HG03354 (cell line): ENCODE measurements around the gene SPOCD1.

ENCODE experiments used
- ATAC-seq: cut with Tn5 transposase; IDR thresholded peaks from one replicate; pipeline ENCODE4 v1.9.1; 2021; ENCODE audit warnings: mild to moderate bottlenecking; ENCODE audit not compliant: unreplicated experiment, poor library complexity, severe bottlenecking

Gene SPOCD1

DNA sequence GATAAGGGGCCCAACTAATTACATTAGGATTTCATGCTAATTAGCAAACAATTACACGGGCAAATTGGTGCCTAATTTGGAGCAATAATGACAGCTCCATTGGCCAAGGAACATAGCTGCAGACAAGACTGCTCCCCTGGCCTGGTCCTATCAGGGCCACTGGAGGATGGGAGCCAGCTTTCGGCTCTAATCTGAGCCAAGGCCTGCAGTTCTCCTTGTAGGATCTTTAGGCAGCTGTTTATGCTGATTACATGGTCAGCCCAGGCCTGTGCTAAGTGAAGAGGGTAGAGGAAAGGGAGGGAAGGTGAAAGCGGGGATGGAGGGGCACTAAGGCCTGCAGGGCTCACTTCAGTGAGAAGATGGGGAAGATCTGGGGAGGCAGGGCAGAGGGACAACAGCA, 39.3 kb downstream of the SPOCD1 start:
- ATAC-seq = no peak

DNA sequence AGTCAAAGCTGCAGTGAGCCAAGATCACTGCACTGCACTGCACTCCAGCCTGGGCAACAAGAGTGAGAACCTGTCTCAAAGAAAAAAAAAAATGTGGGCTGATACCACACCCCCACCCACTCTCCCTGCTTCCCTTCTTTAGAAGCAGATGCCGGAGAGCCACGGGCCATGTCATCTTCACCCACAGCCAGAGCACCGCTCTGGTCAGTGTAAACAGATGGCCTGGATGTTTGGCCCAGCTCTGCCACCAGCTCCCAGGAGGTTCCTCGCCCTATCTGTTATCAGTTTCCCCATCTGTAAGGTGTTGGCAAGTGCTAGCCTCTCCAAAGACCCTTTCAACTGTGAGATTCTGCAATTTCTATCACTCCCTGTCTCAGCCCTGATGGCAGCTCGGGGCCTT, 39.8 kb downstream of the SPOCD1 start:
- no peak for ATAC-seq

GRCh38 chr1:31775210-31775999, 40.4 kb downstream of the SPOCD1 start:
- no peak for ATAC-seq

DNA sequence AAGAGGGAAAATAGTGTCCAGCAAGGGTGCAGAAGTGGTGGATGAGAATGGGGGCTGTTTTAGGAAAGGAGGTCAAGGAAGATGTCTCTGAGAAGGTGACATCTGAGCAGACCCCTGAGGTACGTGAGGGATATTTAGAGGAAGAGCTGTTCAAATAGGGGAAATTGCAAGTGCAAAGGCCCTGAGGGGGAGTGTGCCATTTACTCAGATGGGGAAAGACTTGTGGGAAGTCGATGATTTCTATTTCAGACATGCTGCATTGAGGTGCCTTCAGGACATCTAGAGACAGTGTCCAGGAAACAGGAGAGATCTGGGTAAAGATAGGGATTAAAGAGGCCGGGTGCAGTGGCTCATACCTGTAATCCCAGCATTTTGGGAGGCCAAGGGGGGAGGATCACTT, 41.3 kb downstream of the SPOCD1 start:
- no peak for ATAC-seq

DNA sequence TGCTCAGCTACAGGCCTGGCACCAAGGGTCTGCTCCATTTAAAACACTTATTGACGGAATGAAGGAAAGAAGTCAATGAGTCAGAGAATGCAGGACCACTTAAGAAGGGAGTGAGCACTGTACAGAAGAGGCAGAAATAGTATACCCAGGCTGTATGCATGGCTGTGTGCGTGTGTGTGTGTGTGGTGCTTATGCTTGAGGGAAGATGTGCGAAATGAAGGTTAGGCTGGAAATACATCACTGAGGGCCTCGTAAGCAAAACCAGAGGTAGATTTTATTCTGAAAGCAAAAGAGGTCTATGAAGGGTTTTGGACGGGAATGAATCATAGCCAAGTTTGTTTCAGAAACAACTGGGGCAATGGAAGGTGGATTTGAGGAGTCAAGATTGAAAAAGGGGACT, 42.0 kb downstream of the SPOCD1 start:
- no peak for ATAC-seq

GRCh38 chr1:31772669-31773248, 43.1 kb downstream of the SPOCD1 start:
- ATAC-seq = no peak

DNA sequence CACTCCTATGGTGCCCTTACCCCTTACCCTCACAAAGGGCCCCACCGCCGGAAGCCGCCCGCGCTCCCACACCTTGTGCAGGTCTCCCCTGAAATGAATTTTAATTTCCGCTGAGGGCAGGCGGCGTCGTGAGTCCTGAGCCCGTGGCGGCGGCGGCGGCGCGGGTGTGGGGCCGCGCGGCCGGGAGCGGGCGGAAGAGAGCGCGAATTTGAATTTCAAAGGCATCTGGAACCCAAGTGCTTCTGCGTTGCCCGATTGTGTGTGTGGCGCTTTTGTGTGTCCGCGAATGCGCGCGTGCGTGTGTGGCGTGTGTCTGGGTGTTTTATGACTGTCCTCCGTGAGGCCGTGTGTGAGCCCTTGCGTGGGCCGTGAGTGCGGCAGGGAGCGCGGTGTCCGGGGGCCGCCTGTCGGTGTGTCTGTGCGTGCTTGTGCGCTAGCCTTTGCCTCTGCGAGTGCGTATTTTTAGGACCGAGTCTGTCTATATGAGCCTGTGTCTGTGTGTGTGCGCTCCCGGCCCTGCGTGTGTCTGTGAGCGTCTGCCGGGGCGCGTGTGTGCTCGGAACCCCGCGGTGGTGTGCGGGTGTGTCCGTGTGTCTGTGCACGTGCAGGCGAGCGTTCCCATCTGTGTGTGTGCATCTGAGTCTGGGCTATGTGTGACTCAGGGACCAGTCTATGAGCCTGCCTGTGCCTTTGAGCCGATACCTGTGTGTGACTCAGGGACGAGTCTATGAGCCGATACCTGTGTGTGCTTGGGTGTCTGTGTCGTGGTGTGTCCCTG, 43.7 kb downstream of the SPOCD1 start:
- no peak for ATAC-seq

DNA sequence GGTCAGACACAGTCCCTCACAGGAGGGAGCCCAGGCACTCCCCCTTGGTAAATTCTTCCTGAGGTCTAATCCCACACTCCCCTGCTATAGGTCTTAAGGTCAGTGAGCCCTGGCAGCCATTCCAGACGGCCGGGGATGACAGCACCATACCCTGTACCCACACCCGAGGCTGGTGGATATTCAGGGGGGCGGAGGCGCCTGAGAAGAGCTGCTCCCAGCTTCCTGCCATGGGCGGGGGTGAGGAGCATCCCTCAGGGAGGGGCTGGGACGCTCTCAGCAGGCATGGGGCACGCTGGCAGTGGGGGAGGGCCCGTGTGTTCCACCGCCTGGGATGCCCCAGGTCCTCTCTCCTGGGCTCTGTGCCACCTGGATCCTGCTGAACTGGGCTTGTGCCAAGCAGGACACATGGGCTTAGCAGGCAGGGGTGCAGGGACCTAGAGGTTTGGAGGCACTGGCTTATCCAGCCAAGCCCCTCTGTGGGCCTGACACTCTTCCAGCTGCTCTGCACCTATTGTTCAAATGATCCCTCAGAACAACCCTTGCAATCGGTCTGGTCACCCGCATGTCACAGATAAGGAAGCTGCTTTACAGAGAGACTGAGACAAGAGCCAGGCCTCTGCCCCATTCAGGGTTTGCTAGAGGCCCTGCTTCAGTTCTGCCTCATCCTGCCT, 46.0 kb downstream of the SPOCD1 start:
- no peak for ATAC-seq

GRCh38 chr1:31768939-31769704, 46.7 kb downstream of the SPOCD1 start:
- ATAC-seq = no peak

GRCh38 chr1:31768407-31768907, 47.4 kb downstream of the SPOCD1 start:
- ATAC-seq = no peak

DNA sequence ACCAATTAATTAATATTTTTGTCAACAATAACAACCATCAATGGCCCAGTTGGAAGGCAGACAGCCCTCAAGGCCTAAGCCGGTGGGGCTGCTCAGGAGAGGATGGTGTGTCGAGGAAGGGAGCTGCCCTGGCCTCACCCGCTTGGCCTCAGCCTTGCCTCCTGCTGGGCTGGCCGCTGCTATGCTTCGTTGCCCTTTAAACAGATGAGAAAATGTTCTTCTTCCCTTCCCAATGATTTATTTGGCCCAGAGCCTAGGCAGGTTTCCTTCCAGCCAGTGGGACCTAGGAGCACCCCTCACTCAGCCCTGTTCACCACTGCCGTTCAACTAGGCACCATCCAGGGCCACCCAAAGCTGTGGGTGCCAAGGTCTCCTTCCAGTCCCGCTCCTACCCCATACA, 48.6 kb downstream of the SPOCD1 start:
- ATAC-seq = no peak

- no peak for ATAC-seq
Observed at GRCh38 chr1:31765516-31765915, 50.3 kb downstream of the SPOCD1 start.

DNA sequence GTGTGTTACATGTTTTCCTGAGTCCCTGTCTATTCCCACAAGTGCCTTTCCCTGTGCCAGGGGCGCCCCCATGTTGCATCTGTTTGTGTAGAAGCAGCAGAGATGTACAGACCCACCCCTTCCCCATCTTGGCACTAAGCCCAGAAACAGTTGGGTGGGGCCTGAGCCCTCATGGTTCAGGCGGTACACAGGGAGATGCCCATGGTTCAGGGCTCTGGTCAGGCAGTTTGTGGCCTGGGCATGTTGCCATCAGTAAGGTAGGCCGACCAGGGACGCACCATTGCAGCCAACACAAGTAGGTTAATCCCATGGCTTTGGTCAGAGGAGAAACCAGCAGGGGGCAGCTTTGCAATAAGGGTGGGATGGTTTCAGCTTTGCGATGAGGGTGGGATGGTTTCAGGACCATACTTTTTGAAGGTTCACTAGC, 50.8 kb downstream of the SPOCD1 start:
- no peak for ATAC-seq

DNA sequence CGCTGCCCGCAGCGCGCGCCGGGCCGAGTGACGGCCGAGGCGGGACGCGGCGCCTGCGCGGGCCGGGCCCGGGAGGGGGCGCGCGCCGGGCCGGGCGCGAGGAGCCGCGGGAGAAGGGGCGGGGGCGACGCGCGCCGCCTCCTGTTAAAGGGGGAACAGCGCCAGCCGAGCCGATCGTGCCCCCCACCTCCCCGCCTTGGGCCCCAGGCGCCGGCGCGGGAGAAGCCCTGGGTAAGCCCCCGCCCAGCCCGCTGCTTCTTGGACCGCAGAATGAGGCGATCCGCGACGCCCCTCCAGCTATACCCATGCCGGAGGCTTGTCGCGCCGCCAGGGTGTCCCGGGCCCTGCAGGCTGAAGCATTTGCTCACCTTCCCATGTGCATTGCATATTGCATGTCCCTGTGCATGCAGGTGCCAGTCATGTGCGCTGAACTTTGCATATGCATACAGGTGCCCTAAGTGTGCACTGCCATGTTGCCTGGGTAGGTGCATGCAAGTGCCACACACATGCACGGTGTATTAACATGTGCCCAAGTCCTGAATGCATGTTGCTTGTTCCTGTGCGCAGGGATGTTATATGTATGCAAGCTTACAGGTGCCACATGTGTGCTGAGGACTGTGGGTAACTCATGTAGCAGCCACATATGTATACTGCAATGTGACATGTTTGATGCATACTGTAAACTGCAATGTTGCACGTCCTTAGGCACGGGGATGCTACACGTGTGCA, 51.3 kb downstream of the SPOCD1 start, which contains the start of gene ADGRB2:
TSS of gene ADGRB2 (minus strand) at position 29 of the 729 bp plus-strand sequence. CDS start 7,119 bp downstream, outside the sequence.
- no peak for ATAC-seq

- ATAC-seq = no peak
Observed at GRCh38 chr1:31763671-31764311, 52.0 kb downstream of the SPOCD1 start.

GRCh38 chr1:31762726-31763670, 52.8 kb downstream of the SPOCD1 start:
- no peak for ATAC-seq

GRCh38 chr1:31762323-31762722, 53.5 kb downstream of the SPOCD1 start:
- no peak for ATAC-seq
